ENCODE data around the gene SIRT3.
A peak's percentile ranks its signal among the peaks of the same experiment; 100 is the strongest.

The SIRT3 gene

DNA sequence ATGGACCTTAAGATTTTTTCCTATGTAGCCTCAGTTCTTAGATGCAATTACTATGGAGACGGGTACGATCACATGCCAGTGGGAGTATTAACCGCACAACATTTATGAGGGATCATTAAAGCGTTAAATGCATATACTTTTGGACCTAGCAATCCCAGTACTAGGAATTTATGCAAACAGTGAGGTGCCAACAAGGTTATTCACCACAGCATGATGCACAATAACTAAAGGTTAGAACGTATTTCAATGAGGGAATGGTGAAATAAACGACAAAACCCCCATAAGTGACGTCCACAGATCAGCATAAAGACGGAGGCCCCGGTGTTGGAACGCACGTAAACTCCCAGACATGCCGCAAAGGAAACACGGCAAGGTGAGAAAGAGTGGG lies 539 bp downstream of the SIRT3 start:
- H3K27ac ChIP-seq (ENCODE audit: low read length), result peak overlapping the region; percentile 56
- H3K27me3 ChIP-seq (ENCODE audit: low read depth, low read length), result no peaks in the 10 kb centered on the region
- H3K36me3 ChIP-seq (ENCODE audit: control insufficient read depth in 1 of 2, insufficient read depth in 2 of 2, low read length in 2 of 2), result peaks cover 12 to 19% of the 10 kb centered on the region in 2 donors
- H3K9me3 ChIP-seq (ENCODE audit: control insufficient read depth in 1 of 2, low read length in 2 of 2), result no peaks in the 10 kb centered on the region
- peaks cover 8 to 23% of the 10 kb centered on the region in 2 donors for H3K4me1 ChIP-seq (ENCODE audit: control insufficient read depth in 1 of 2, insufficient read depth in 2 of 2, low read length in 2 of 2)
- peak overlapping the region; percentile 70 to 94 for H3K4me3 ChIP-seq (ENCODE audit: low read depth in 1 of 2, low read length in 2 of 2)

DNA sequence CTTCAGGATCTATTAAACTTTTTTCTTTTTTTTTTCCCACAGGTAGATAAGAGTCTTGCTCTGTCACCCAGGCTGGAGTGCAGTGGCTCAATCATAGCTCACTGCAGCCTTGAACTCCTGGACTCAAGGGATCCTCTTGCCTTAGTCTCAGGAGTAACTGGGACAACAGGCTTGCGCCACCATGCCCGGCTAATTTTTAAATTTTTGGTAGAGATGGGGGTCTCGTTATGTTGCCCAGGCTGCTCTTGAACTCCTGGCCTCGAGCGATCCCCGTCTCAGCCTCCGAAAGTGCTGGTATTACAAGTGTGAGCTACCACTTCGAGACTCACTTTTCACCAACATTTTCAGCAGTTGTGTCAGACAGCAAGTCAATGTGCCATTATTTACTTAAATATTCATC lies 962 bp downstream of the SIRT3 start:
- H3K4me1 ChIP-seq (ENCODE audit: control insufficient read depth in 1 of 2, insufficient read depth in 2 of 2, low read length in 2 of 2), result peaks cover 8 to 23% of the 10 kb centered on the region in 2 donors
- H3K36me3 ChIP-seq (ENCODE audit: control insufficient read depth in 1 of 2, insufficient read depth in 2 of 2, low read length in 2 of 2), result peaks cover 12 to 23% of the 10 kb centered on the region in 2 donors
- H3K27me3 ChIP-seq (ENCODE audit: low read depth, low read length), result no peaks in the 10 kb centered on the region
- no peaks in the 10 kb centered on the region for H3K9me3 ChIP-seq (ENCODE audit: control insufficient read depth in 1 of 2, low read length in 2 of 2)
- H3K27ac ChIP-seq (ENCODE audit: low read length), result peak overlapping the region; percentile 56
- peak overlapping the region; percentile 70 to 94 for H3K4me3 ChIP-seq (ENCODE audit: low read depth in 1 of 2, low read length in 2 of 2)

DNA sequence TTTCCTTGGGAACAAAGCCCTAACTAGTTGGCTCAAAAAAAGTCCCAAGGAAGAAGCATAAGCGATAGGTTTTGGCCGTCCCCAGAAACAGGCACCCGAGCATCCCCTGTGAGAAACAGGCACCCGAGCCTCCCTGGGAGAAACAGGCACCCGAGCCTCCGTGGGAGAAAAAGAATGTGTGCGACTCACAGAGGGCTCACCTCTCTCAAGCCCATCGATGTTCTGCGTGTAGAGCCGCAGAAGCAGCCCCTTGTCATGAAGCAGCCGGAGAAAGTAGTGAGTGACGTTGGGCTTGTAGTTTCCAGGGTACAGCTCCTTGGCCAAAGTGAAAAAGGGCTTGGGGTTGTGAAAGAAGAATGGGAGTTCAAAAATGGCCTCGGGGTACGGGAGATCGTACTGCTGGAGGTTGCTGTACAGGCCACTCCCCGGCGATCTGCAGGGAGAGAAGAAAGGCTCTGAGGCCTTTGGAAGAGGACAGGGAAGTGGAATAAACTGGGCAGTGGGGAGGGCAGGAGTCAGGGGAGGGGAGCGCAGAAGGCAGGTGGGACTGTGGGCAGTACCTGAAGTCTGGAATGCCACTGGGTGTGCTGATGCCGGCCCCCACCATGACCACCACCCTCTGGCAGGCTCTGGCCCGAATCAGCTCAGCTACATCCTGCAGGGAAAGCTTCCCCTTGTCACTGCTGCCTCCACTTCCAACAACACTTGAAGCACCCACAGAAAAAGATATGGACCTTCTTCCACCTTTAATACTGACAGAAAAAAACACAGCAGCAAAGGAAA lies 3.2 kb downstream of the SIRT3 start:
- H3K27me3 ChIP-seq (ENCODE audit: low read depth, low read length), result no peaks in the 10 kb centered on the region
- peaks cover 5 to 18% of the 10 kb centered on the region in 2 donors for H3K4me1 ChIP-seq (ENCODE audit: control insufficient read depth in 1 of 2, insufficient read depth in 2 of 2, low read length in 2 of 2)
- peaks cover 0 to 16% of the 10 kb centered on the region in 2 donors for H3K36me3 ChIP-seq (ENCODE audit: control insufficient read depth in 1 of 2, insufficient read depth in 2 of 2, low read length in 2 of 2)
- no peak overlapping the region for H3K27ac ChIP-seq (ENCODE audit: low read length)
- H3K4me3 ChIP-seq (ENCODE audit: low read depth in 1 of 2, low read length in 2 of 2), result no peak overlapping the region
- H3K9me3 ChIP-seq (ENCODE audit: control insufficient read depth in 1 of 2, low read length in 2 of 2), result no peaks in the 10 kb centered on the region

DNA sequence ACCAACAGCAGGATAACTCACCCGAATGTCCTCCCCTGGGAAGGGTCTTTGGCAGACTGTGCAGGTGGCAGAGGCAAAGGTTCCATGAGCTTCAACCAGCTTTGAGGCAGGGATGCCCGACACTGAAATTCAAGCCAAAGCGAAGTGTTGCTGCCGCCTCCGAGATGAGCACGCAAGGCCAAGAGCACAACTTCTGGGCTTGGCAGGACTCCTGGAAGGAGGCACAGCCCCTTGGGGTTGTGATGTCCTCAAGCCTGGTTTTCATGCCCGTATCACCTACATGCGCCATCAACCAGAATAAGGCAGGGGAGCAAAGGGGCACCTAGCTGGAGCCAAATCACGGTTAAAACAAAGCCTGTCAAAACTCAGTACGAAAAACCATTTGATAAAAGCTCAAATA lies 5.7 kb downstream of the SIRT3 start:
- H3K27ac ChIP-seq (ENCODE audit: low read length), result no peak overlapping the region
- no peaks in the 10 kb centered on the region for H3K9me3 ChIP-seq (ENCODE audit: control insufficient read depth in 1 of 2, low read length in 2 of 2)
- peaks cover 5 to 13% of the 10 kb centered on the region in 2 donors for H3K36me3 ChIP-seq (ENCODE audit: control insufficient read depth in 1 of 2, insufficient read depth in 2 of 2, low read length in 2 of 2)
- H3K4me1 ChIP-seq (ENCODE audit: control insufficient read depth in 1 of 2, insufficient read depth in 2 of 2, low read length in 2 of 2), result peaks cover 0 to 9% of the 10 kb centered on the region in 2 donors
- no peak overlapping the region for H3K4me3 ChIP-seq (ENCODE audit: low read depth in 1 of 2, low read length in 2 of 2)
- no peaks in the 10 kb centered on the region for H3K27me3 ChIP-seq (ENCODE audit: low read depth, low read length)

DNA sequence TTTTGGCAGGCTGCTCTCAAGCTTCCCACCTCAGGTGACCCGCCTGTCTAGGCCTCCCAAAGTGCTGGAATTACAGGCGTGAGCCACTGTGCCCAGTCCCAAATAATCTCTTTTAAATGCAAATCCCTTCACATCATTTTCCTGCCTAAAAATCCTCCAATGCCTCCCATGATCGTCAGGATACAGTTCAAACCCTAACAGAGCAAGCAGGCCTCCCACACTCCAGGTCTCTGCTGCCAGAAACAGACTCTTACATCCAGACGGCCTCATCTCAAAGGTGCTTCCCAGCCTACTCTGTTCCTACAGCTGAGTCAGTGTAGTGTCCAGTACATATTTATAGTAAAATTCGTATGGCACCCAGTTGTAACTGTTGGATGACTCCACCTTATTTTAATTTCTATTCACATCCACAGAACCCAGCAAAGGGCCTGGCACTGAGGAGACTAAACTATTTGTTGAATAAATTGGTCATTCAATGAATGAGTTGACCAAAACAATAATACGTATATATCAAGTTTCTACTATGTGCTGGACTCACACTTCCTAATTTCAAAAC lies 8.2 kb downstream of the SIRT3 start:
- H3K9me3 ChIP-seq (ENCODE audit: control insufficient read depth in 1 of 2, low read length in 2 of 2), result no peaks in the 10 kb centered on the region
- H3K4me3 ChIP-seq (ENCODE audit: low read depth in 1 of 2, low read length in 2 of 2), result no peak overlapping the region
- no peaks in the 10 kb centered on the region for H3K27me3 ChIP-seq (ENCODE audit: low read depth, low read length)
- H3K27ac ChIP-seq (ENCODE audit: low read length), result no peak overlapping the region
- H3K36me3 ChIP-seq (ENCODE audit: control insufficient read depth in 1 of 2, insufficient read depth in 2 of 2, low read length in 2 of 2), result peaks cover 5 to 11% of the 10 kb centered on the region in 2 donors
- no peaks in the 10 kb centered on the region for H3K4me1 ChIP-seq (ENCODE audit: control insufficient read depth in 1 of 2, insufficient read depth in 2 of 2, low read length in 2 of 2)

DNA sequence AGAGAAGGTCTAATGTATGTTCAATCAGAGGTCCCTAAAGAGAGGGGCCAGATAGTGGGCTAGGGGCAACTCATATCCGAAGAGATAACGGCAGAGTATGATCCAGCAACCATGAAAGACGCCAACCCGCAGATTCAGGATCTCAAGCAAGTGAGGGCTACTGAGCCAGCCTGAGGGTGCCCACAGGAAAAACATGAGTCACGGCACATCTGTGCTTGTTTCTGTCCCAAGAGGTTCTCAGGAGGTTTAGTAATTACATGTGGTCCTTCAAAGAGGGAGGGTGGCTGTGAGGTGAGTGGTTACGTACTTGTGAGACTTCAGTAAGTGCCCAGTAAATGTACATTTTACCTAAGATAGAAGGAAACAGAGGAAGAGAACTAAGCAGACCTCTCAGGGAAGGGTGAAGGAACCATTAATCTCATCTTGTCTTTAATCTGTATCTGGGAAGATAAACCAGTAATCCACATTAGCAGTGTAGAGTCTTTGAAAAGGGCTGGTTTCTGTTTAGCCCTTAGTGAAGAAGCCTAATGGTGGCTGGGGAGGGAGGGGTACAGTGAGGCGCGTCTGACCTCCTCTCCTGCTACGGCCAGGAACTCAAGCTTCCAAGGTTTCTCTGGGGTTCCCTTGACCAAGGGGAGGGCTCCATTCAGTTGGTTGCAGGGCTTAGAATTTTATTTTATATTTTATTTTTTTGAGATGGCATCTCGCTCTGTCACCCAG lies 10.2 kb downstream of the SIRT3 start:
- Histone ChIP-seq H3K4me3 (ENCODE audit: low read depth in 1 of 2, low read length in 2 of 2) (no peak overlapping the region), H3K27me3 (ENCODE audit: low read depth, low read length) (no peaks in the 10 kb centered on the region), H3K27ac (ENCODE audit: low read length) (no peak overlapping the region), H3K36me3 (ENCODE audit: control insufficient read depth in 1 of 2, insufficient read depth in 2 of 2, low read length in 2 of 2) (peaks cover 5 to 18% of the 10 kb centered on the region in 2 donors), H3K9me3 (ENCODE audit: control insufficient read depth in 1 of 2, low read length in 2 of 2) (no peaks in the 10 kb centered on the region), H3K4me1 (ENCODE audit: control insufficient read depth in 1 of 2, insufficient read depth in 2 of 2, low read length in 2 of 2) (no peaks in the 10 kb centered on the region)

DNA sequence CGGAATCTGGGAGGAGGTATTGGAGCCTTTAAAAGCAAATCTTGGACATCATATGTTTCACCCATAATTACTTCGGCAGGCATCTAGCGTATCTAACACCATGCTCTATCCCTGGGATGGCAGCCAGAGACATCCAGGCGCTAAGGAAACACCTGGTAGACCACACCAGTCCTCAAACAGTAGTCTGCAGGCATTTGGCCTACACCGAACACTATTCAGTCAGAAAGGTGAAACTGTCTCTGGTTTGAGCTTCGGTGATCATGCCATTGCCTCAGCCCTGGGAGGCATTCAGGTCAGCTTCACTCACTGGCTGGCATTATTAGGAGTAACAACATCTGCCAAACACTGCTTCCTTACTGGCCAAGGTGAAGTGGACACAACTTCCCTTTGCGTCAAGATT lies 11.7 kb downstream of the SIRT3 start:
- H3K9me3 ChIP-seq (ENCODE audit: control insufficient read depth in 1 of 2, low read length in 2 of 2), result no peaks in the 10 kb centered on the region
- no peaks in the 10 kb centered on the region for H3K4me1 ChIP-seq (ENCODE audit: control insufficient read depth in 1 of 2, insufficient read depth in 2 of 2, low read length in 2 of 2)
- no peak overlapping the region for H3K4me3 ChIP-seq (ENCODE audit: low read depth in 1 of 2, low read length in 2 of 2)
- H3K27me3 ChIP-seq (ENCODE audit: low read depth, low read length), result no peaks in the 10 kb centered on the region
- no peak overlapping the region for H3K27ac ChIP-seq (ENCODE audit: low read length)
- H3K36me3 ChIP-seq (ENCODE audit: control insufficient read depth in 1 of 2, insufficient read depth in 2 of 2, low read length in 2 of 2), result peaks cover 5 to 14% of the 10 kb centered on the region in 2 donors

DNA sequence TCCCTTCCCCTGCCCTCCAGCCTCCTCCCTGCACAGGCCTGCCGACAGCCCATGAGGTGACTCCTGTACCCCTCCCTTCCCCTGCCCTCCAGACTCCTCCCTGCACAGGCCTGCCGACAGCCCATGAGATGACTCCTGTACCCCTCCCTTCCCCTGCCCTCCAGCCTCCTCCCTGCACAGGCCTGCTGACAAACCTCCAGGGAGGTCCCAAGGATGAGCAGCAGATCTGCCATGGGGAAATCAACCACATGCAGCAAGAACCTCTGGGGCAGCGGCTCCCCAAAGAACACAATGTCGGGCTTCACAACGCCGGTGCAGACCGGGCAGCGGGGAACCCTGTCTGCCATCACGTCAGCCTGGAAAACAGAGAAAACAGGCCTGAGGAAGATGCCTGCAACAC lies 12.3 kb downstream of the SIRT3 start:
- Histone ChIP-seq H3K27me3 (ENCODE audit: low read depth, low read length) (no peaks in the 10 kb centered on the region), H3K27ac (ENCODE audit: low read length) (no peak overlapping the region), H3K9me3 (ENCODE audit: control insufficient read depth in 1 of 2, low read length in 2 of 2) (no peaks in the 10 kb centered on the region), H3K4me1 (ENCODE audit: control insufficient read depth in 1 of 2, insufficient read depth in 2 of 2, low read length in 2 of 2) (no peaks in the 10 kb centered on the region), H3K4me3 (ENCODE audit: low read depth in 1 of 2, low read length in 2 of 2) (no peak overlapping the region), H3K36me3 (ENCODE audit: control insufficient read depth in 1 of 2, insufficient read depth in 2 of 2, low read length in 2 of 2) (peaks cover 5 to 19% of the 10 kb centered on the region in 2 donors)

DNA sequence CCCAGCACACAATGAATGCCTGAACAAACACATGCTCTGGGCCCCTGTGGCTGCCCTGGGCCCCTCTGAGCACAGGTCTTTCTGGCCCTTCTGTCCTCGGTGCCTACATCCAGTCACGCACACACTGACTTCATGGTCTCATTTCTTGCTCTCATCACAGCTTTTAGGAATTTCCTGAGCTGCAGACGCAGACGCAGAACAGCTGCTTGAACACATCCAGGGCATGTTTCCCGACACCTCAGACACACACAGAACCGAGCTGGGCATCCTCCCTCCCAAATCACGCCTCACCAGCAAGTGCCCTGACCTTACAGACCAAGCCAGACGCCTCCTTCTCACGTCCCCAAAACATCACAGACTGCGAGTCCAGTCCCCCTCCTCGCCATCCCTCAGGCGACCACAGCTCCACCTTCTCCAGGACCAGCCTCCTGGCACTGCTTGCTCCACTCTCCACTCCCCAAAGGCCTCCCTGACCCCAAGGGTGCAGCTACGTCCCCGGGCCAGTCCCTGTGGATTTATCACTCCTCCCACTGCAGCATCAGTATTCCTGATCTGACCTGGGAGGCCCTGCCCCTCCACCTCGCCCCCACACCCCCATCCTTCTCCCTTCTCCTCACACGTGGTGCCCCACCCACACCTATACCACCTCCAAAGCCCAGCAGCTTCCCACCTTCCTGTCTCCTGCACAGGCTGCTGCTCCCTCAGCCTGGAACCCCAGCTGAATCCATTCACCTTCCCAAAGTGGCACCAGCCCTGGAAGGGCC lies 12.9 kb downstream of the SIRT3 start:
- Histone ChIP-seq H3K9me3 (ENCODE audit: control insufficient read depth in 1 of 2, low read length in 2 of 2) (no peaks in the 10 kb centered on the region), H3K4me3 (ENCODE audit: low read depth in 1 of 2, low read length in 2 of 2) (no peak overlapping the region), H3K4me1 (ENCODE audit: control insufficient read depth in 1 of 2, insufficient read depth in 2 of 2, low read length in 2 of 2) (no peaks in the 10 kb centered on the region), H3K27me3 (ENCODE audit: low read depth, low read length) (no peaks in the 10 kb centered on the region), H3K36me3 (ENCODE audit: control insufficient read depth in 1 of 2, insufficient read depth in 2 of 2, low read length in 2 of 2) (peaks cover 9 to 26% of the 10 kb centered on the region in 2 donors), H3K27ac (ENCODE audit: low read length) (no peak overlapping the region)

DNA sequence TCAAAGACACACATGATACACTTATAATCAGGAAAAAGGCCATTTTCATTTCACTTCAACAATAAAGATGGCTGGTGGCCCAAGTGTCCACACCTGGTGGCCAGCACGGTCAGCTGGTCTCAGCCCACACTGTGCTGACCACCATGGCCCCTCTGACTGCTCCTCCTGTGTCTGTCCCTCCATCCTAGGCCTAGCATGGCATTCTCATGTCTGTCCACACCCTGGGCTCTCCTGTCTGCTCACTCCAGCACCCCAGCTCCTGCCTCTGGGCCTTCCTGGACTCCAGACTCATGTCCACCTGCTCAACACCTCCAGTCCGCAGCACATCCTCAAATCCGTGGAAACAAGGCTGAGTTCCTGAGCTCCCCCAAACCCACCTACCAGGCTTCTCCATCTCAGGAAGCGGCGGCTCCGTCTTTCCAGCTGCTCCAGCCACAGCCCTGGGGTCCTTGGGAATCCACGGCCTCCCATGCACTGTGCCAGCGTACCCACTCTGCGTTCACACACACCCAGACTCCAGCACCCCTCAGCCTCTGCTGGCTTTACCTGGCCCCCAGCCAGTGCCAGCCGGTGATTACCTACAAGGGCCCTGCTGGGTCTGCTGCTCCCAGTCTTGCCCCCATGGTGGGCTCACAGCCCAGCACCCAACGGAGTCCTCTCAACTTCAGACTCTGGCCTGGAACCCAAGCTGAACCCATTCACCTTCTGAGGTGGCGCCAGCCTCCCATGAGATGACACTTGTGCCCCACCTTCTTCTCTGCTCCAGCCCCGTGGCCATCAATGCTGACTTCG lies 13.9 kb downstream of the SIRT3 start:
- no peaks in the 10 kb centered on the region for H3K9me3 ChIP-seq (ENCODE audit: control insufficient read depth in 1 of 2, low read length in 2 of 2)
- no peaks in the 10 kb centered on the region for H3K4me1 ChIP-seq (ENCODE audit: control insufficient read depth in 1 of 2, insufficient read depth in 2 of 2, low read length in 2 of 2)
- H3K27me3 ChIP-seq (ENCODE audit: low read depth, low read length), result no peaks in the 10 kb centered on the region
- H3K27ac ChIP-seq (ENCODE audit: low read length), result no peak overlapping the region
- H3K4me3 ChIP-seq (ENCODE audit: low read depth in 1 of 2, low read length in 2 of 2), result no peak overlapping the region
- peaks cover 10 to 26% of the 10 kb centered on the region in 2 donors for H3K36me3 ChIP-seq (ENCODE audit: control insufficient read depth in 1 of 2, insufficient read depth in 2 of 2, low read length in 2 of 2)
